Measurements from ENCODE around the gene PTGFRN. TPM values are rescaled to one million over a fixed set of nuclear protein-coding genes. Genes with fewer than 3 reads are reported as not detected.

PTGFRN gene
- total and polyA plus RNA-seq, 2 experiments from 2014 or later, result 17.4 to 32.7 TPM

DNA sequence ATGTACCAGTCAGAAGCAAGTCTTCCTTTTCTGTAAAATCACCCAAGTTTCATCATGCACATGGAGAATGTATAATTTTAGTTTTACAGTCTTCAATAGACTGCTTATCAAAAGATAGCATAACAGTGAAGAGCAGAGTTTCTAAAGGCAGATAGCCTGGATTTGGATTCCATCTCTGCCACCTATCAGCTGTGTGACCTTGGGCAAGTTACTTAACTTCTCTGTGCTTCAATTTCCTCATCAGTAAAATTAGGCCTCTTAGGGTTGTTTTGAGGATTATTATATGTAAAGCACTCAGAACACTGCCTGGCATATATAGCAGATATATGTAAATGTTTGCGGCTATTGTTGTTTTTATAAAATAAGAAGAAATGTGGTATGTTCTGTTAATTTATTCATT, 38.9 kb downstream of the PTGFRN start:
- peaks cover 10% of the 10 kb centered on the region for H4K20me1 ChIP-seq (replicated peaks; ENCODE audit: insufficient read depth)
- no peaks in the 10 kb centered on the region for H3K79me2 ChIP-seq (replicated peaks; ENCODE audit: insufficient read depth)
- Mint-ChIP-seq H3K9me3 (no peaks in the 10 kb centered on the region), H3K4me1 (0 out of 3 replicates have a peak, but pooled peaks cover 6% of the 10 kb centered on the region), H3K27ac (no peak overlapping the region), H3K36me3 (ENCODE audit: low read depth) (peaks cover 42% of the 10 kb centered on the region), H3K27me3 (ENCODE audit: insufficient read depth, low read depth, poor library complexity) (peaks cover 2% of the 10 kb centered on the region), H3K4me3 (no peak overlapping the region)
- H3K4me3 ChIP-seq, result no peak overlapping the region
- no peak overlapping the region for H3K4me2 ChIP-seq
- no peaks in the 10 kb centered on the region for H3K36me3 ChIP-seq (ENCODE audit: insufficient read depth)
- H3F3A ChIP-seq (replicated peaks; ENCODE audit: low read depth), result no peaks in the 10 kb centered on the region
- no peak overlapping the region for H2AFZ ChIP-seq
- no peaks in the 10 kb centered on the region for H3K9me2 ChIP-seq (ENCODE audit: insufficient read depth)
- H3K27me3 ChIP-seq (ENCODE audit: insufficient read depth), result no peaks in the 10 kb centered on the region
- H3K4me1 ChIP-seq (ENCODE audit: insufficient read depth), result peaks cover 3% of the 10 kb centered on the region
- DNase-seq (ENCODE audit: low spot score) (no peak), ATAC-seq (no peak)
- TF ChIP-seq POLR2AphosphoS5 (IDR thresholded peaks at IDR 0.05; ENCODE audit: low read depth) (no peak), CREB1 (CRISPR knock-in tag; IDR thresholded peaks at IDR 0.05; ENCODE audit: low read depth) (no peak), JUNB (IDR thresholded peaks at IDR 0.05; ENCODE audit: unreplicated experiment) (no peak), EZH2phosphoT487 (IDR thresholded peaks at IDR 0.05; ENCODE audit: unreplicated experiment) (no peak), NANOG (IDR thresholded peaks at IDR 0.05; ENCODE audit: borderline replicate concordance) (no peak), ZNF331 (CRISPR knock-in tag; IDR thresholded peaks at IDR 0.05; ENCODE audit: low read depth) (no peak), STAT1 (IDR thresholded peaks at IDR 0.05; ENCODE audit: unreplicated experiment) (no peak), EZH2 (IDR thresholded peaks at IDR 0.05; ENCODE audit: low read depth, unreplicated experiment) (no peak), ZNF114 (CRISPR knock-in tag; IDR thresholded peaks at IDR 0.05) (no peak)
- TF ChIP-seq, protein P1, sequence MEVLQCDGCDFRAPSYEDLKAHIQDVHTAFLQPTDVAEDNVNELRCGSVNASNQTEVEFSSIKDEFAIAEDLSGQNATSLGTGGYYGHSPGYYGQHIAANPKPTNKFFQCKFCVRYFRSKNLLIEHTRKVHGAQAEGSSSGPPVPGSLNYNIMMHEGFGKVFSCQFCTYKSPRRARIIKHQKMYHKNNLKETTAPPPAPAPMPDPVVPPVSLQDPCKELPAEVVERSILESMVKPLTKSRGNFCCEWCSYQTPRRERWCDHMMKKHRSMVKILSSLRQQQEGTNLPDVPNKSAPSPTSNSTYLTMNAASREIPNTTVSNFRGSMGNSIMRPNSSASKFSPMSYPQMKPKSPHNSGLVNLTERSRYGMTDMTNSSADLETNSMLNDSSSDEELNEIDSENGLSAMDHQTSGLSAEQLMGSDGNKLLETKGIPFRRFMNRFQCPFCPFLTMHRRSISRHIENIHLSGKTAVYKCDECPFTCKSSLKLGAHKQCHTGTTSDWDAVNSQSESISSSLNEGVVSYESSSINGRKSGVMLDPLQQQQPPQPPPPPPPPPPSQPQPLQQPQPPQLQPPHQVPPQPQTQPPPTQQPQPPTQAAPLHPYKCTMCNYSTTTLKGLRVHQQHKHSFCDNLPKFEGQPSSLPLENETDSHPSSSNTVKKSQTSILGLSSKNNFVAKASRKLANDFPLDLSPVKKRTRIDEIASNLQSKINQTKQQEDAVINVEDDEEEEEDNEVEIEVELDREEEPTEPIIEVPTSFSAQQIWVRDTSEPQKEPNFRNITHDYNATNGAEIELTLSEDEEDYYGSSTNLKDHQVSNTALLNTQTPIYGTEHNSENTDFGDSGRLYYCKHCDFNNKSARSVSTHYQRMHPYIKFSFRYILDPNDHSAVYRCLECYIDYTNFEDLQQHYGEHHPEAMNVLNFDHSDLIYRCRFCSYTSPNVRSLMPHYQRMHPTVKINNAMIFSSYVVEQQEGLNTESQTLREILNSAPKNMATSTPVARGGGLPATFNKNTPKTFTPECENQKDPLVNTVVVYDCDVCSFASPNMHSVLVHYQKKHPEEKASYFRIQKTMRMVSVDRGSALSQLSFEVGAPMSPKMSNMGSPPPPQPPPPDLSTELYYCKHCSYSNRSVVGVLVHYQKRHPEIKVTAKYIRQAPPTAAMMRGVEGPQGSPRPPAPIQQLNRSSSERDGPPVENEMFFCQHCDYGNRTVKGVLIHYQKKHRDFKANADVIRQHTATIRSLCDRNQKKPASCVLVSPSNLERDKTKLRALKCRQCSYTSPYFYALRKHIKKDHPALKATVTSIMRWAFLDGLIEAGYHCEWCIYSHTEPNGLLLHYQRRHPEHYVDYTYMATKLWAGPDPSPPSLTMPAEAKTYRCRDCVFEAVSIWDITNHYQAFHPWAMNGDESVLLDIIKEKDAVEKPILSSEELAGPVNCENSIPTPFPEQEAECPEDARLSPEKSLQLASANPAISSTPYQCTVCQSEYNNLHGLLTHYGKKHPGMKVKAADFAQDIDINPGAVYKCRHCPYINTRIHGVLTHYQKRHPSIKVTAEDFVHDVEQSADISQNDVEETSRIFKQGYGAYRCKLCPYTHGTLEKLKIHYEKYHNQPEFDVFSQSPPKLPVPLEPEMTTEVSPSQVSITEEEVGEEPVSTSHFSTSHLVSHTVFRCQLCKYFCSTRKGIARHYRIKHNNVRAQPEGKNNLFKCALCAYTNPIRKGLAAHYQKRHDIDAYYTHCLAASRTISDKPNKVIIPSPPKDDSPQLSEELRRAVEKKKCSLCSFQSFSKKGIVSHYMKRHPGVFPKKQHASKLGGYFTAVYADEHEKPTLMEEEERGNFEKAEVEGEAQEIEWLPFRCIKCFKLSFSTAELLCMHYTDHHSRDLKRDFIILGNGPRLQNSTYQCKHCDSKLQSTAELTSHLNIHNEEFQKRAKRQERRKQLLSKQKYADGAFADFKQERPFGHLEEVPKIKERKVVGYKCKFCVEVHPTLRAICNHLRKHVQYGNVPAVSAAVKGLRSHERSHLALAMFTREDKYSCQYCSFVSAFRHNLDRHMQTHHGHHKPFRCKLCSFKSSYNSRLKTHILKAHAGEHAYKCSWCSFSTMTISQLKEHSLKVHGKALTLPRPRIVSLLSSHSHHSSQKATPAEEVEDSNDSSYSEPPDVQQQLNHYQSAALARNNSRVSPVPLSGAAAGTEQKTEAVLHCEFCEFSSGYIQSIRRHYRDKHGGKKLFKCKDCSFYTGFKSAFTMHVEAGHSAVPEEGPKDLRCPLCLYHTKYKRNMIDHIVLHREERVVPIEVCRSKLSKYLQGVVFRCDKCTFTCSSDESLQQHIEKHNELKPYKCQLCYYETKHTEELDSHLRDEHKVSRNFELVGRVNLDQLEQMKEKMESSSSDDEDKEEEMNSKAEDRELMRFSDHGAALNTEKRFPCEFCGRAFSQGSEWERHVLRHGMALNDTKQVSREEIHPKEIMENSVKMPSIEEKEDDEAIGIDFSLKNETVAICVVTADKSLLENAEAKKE (CRISPR knock-in tag; IDR thresholded peaks at IDR 0.05), result no peak
- TF ChIP-seq, protein P2, sequence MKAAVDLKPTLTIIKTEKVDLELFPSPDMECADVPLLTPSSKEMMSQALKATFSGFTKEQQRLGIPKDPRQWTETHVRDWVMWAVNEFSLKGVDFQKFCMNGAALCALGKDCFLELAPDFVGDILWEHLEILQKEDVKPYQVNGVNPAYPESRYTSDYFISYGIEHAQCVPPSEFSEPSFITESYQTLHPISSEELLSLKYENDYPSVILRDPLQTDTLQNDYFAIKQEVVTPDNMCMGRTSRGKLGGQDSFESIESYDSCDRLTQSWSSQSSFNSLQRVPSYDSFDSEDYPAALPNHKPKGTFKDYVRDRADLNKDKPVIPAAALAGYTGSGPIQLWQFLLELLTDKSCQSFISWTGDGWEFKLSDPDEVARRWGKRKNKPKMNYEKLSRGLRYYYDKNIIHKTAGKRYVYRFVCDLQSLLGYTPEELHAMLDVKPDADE (IDR thresholded peaks at IDR 0.05), result no peak
- TF ChIP-seq, protein P3, sequence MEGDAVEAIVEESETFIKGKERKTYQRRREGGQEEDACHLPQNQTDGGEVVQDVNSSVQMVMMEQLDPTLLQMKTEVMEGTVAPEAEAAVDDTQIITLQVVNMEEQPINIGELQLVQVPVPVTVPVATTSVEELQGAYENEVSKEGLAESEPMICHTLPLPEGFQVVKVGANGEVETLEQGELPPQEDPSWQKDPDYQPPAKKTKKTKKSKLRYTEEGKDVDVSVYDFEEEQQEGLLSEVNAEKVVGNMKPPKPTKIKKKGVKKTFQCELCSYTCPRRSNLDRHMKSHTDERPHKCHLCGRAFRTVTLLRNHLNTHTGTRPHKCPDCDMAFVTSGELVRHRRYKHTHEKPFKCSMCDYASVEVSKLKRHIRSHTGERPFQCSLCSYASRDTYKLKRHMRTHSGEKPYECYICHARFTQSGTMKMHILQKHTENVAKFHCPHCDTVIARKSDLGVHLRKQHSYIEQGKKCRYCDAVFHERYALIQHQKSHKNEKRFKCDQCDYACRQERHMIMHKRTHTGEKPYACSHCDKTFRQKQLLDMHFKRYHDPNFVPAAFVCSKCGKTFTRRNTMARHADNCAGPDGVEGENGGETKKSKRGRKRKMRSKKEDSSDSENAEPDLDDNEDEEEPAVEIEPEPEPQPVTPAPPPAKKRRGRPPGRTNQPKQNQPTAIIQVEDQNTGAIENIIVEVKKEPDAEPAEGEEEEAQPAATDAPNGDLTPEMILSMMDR (conservative IDR thresholded peaks at IDR 0.05; ENCODE audit: low read depth in 2 of 2), result no peak
- TF ChIP-seq, protein P4, sequence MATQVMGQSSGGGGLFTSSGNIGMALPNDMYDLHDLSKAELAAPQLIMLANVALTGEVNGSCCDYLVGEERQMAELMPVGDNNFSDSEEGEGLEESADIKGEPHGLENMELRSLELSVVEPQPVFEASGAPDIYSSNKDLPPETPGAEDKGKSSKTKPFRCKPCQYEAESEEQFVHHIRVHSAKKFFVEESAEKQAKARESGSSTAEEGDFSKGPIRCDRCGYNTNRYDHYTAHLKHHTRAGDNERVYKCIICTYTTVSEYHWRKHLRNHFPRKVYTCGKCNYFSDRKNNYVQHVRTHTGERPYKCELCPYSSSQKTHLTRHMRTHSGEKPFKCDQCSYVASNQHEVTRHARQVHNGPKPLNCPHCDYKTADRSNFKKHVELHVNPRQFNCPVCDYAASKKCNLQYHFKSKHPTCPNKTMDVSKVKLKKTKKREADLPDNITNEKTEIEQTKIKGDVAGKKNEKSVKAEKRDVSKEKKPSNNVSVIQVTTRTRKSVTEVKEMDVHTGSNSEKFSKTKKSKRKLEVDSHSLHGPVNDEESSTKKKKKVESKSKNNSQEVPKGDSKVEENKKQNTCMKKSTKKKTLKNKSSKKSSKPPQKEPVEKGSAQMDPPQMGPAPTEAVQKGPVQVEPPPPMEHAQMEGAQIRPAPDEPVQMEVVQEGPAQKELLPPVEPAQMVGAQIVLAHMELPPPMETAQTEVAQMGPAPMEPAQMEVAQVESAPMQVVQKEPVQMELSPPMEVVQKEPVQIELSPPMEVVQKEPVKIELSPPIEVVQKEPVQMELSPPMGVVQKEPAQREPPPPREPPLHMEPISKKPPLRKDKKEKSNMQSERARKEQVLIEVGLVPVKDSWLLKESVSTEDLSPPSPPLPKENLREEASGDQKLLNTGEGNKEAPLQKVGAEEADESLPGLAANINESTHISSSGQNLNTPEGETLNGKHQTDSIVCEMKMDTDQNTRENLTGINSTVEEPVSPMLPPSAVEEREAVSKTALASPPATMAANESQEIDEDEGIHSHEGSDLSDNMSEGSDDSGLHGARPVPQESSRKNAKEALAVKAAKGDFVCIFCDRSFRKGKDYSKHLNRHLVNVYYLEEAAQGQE (IDR thresholded peaks at IDR 0.05; ENCODE audit: unreplicated experiment), result no peak
- H3K27ac ChIP-seq (ENCODE audit: low read depth), result no peak overlapping the region
